K562 (cell line): ENCODE data around the gene LAIR2. TPM values are rescaled to one million over a fixed set of nuclear protein-coding genes. Genes with fewer than 3 reads are reported as not detected.

ENCODE experiments used
- CEBPG ChIP-seq, 3 experiments: fragments of 200-800 bp in 1 of 3; sonication (Bioruptor generic) in 1 of 3; sonication (generic) in 1 of 3; formaldehyde crosslinking in 1 of 3; IDR thresholded peaks in 2 of 3; conservative IDR thresholded peaks in 1 of 3; 2 replicates each; pipeline versions ENCODE4 v1.6.1 to v1.8.0; 2016 to 2022; ENCODE audit warnings: missing compliant biosample characterization in 2 of 3, missing genetic modification characterization in 2 of 3, mild to moderate bottlenecking in 1 of 3, missing genetic modification reagents in 1 of 3
- POLR2AphosphoS2 ChIP-seq: IDR thresholded peaks from 2 replicates; pipeline ENCODE4 v1.6.1; 2012; ENCODE audit warnings: low read length, improper control_type of control experiment
- REST ChIP-seq, 2 experiments: fragments of 450-650 bp; formaldehyde crosslinking in 1 of 2; IDR thresholded peaks; 2 replicates each; pipeline versions ENCODE4 v1.4.0 to v1.6.1; 2014 to 2020; ENCODE audit warnings: mild to moderate bottlenecking in 2 of 2, borderline replicate concordance in 1 of 2, low read depth in 1 of 2
- polyA plus RNA-seq, 8 experiments: library from polyadenylated mRNA; depleted of rRNA in 4 of 8; stranded (reverse) in 5 of 8; unstranded in 3 of 8; fragments of >200 nt; fragmentation: Nextera tagmentation in 2 of 8; fragmentation: Illumina TruSeq in 1 of 8; extraction: Ambion mirVana in 2 of 8; extraction: Trizol in 1 of 8; gene quantifications; 2 replicates each; pipeline versions ENCODE4 v1.2.1 to v1.2.3, GENCODE V29; 2011 to 2014; ENCODE audit warnings: inconsistent platforms in 1 of 8, missing spikeins in 1 of 8
- total RNA-seq, 7 experiments: library from RNA; depleted of rRNA in 6 of 7; stranded (reverse); fragments of >200 nt in 6 of 7; fragmentation: Illumina TruSeq in 2 of 7; extraction: Trizol in 2 of 7; gene quantifications; 2 replicates each; pipeline versions ENCODE4 v1.2.1 to v1.2.3, GENCODE V29; 2011 to 2021; ENCODE audit warnings: low replicate concordance in 1 of 7

Gene LAIR2
- total and polyA plus RNA-seq, 9 of the 15 experiments (the other 6 are each of a cell fraction or from before 2014, with no cell fraction given) = not detected

GRCh38 chr19:54518844-54519243 lies 16.2 kb downstream of the LAIR2 start (continued):
- TF ChIP-seq POLR2AphosphoS2 (no peak), REST (IDR thresholded peaks at IDR 0.05; ENCODE audit: borderline replicate concordance) (0 out of 2 replicates have a peak, but pooled peaks have one; percentile 23), REST (CRISPR knock-in tag; IDR thresholded peaks at IDR 0.05; ENCODE audit: low read depth) (no peak), CEBPG (CRISPR knock-in tag; IDR thresholded peaks at IDR 0.05) (no peak), CEBPG (tag; conservative IDR thresholded peaks at IDR 0.05 in 1 of 2, IDR thresholded peaks at IDR 0.05 in 1 of 2) (0 out of 4 replicates have a peak, but pooled peaks of 1 of the 2 experiments have one; percentile 45)
